Measurements from ENCODE around the gene IKZF3.

The IKZF3 gene

GRCh38 chr17:39810939-39811728, 53.0 kb downstream of the IKZF3 start:
- no peaks in the 10 kb centered on the region for H3K36me3 ChIP-seq
- no peaks in the 10 kb centered on the region for H3K27me3 ChIP-seq (ENCODE audit: insufficient read depth, low read depth, severe bottlenecking)
- no peak overlapping the region for H3K4me3 ChIP-seq (ENCODE audit: low read depth, low read length)
- no peak overlapping the region for H3K27ac ChIP-seq
- DNase-seq = no peak
- TF ChIP-seq CTCF (IDR thresholded peaks at IDR 0.05; ENCODE audit: low read depth, low read length) = no peak
- H3K9me3 ChIP-seq (ENCODE audit: severe bottlenecking) = no peaks in the 10 kb centered on the region

GRCh38 chr17:39809221-39809620, 54.9 kb downstream of the IKZF3 start:
- DNase-seq = no peak
- Histone ChIP-seq H3K9me3 (ENCODE audit: severe bottlenecking) (no peaks in the 10 kb centered on the region), H3K27me3 (ENCODE audit: insufficient read depth, low read depth, severe bottlenecking) (no peaks in the 10 kb centered on the region), H3K27ac (no peak overlapping the region), H3K36me3 (no peaks in the 10 kb centered on the region), H3K4me3 (ENCODE audit: low read depth, low read length) (no peak overlapping the region)
- TF ChIP-seq CTCF (IDR thresholded peaks at IDR 0.05; ENCODE audit: low read depth, low read length) = no peak

- no peak overlapping the region for H3K27ac ChIP-seq
- H3K36me3 ChIP-seq = no peaks in the 10 kb centered on the region
- no peaks in the 10 kb centered on the region for H3K9me3 ChIP-seq (ENCODE audit: severe bottlenecking)
- no peaks in the 10 kb centered on the region for H3K27me3 ChIP-seq (ENCODE audit: insufficient read depth, low read depth, severe bottlenecking)
- no peak overlapping the region for H3K4me3 ChIP-seq (ENCODE audit: low read depth, low read length)
- DNase-seq = no peak
- TF ChIP-seq CTCF (IDR thresholded peaks at IDR 0.05; ENCODE audit: low read depth, low read length) = no peak
Measured at GRCh38 chr17:39808409-39808997, 55.6 kb downstream of the IKZF3 start.

- no peak overlapping the region for H3K27ac ChIP-seq
- TF ChIP-seq CTCF (IDR thresholded peaks at IDR 0.05; ENCODE audit: low read depth, low read length) = no peak
- DNase-seq = no peak
Measured at GRCh38 chr17:39804839-39805238, 59.3 kb downstream of the IKZF3 start.

GRCh38 chr17:39801055-39801454, 63.1 kb downstream of the IKZF3 start:
- Histone ChIP-seq H3K36me3 (no peaks in the 10 kb centered on the region), H3K9me3 (ENCODE audit: severe bottlenecking) (no peaks in the 10 kb centered on the region), H3K4me3 (ENCODE audit: low read depth, low read length) (no peak overlapping the region), H3K27ac (no peak overlapping the region), H3K27me3 (ENCODE audit: insufficient read depth, low read depth, severe bottlenecking) (no peaks in the 10 kb centered on the region)
- DNase-seq = no peak
- TF ChIP-seq CTCF (IDR thresholded peaks at IDR 0.05; ENCODE audit: low read depth, low read length) = no peak

More at GRCh38 chr17:39804839-39805238, 59.3 kb downstream of the IKZF3 start:
- Histone ChIP-seq H3K9me3 (ENCODE audit: severe bottlenecking) (no peaks in the 10 kb centered on the region), H3K27me3 (ENCODE audit: insufficient read depth, low read depth, severe bottlenecking) (no peaks in the 10 kb centered on the region), H3K4me3 (ENCODE audit: low read depth, low read length) (no peak overlapping the region), H3K36me3 (no peaks in the 10 kb centered on the region)
